SKM-1 (cell line): ENCODE measurements around the gene MLPH.

Source experiments
- DNase-seq: peaks from one replicate; lab custom pipeline; 2025; ENCODE audit not compliant: unreplicated experiment; lab: John Stamatoyannopoulos, UW

The MLPH gene

GRCh38 chr2:237486819-237487448, at the start of gene MLPH:
TSS of gene MLPH (plus strand) at chr2:237487251. CDS start at chr2:237493427, 6,176 bp downstream.
- DNase-seq, result no peak

GRCh38 chr2:237437566-237437965, 49.5 kb upstream of the MLPH start:
- no peak for DNase-seq

GRCh38 chr2:237438080-237438940, 48.7 kb upstream of the MLPH start:
- DNase-seq, result no peak

GRCh38 chr2:237440819-237441281, 46.2 kb upstream of the MLPH start:
- no peak for DNase-seq

GRCh38 chr2:237441605-237442274, 45.3 kb upstream of the MLPH start:
- no peak for DNase-seq

- DNase-seq, result no peak
These were observed 43.0 kb upstream of the MLPH start for GRCh38 chr2:237444071-237444470.

- DNase-seq, result no peak
These were observed 41.3 kb upstream of the MLPH start for GRCh38 chr2:237445611-237446337.

GRCh38 chr2:237446338-237446665, 40.7 kb upstream of the MLPH start:
- no peak for DNase-seq

GRCh38 chr2:237447496-237447895, 39.6 kb upstream of the MLPH start:
- no peak for DNase-seq

- no peak for DNase-seq
These were observed 38.9 kb upstream of the MLPH start for GRCh38 chr2:237448171-237448570.

- no peak for DNase-seq
These were observed 38.4 kb upstream of the MLPH start for GRCh38 chr2:237448626-237449025.

- DNase-seq, result no peak
These were observed 37.7 kb upstream of the MLPH start for GRCh38 chr2:237449193-237449881.

- DNase-seq, result no peak
These were observed 36.9 kb upstream of the MLPH start for GRCh38 chr2:237450108-237450507.

GRCh38 chr2:237450583-237450982, 36.5 kb upstream of the MLPH start:
- no peak for DNase-seq

GRCh38 chr2:237451643-237452469, 35.2 kb upstream of the MLPH start:
- no peak for DNase-seq

GRCh38 chr2:237452861-237453260, 34.2 kb upstream of the MLPH start:
- no peak for DNase-seq

- DNase-seq, result no peak
These were observed 33.4 kb upstream of the MLPH start for GRCh38 chr2:237453671-237454070.

- DNase-seq, result no peak
These were observed 31.3 kb upstream of the MLPH start for GRCh38 chr2:237455764-237456163.

- DNase-seq, result no peak
These were observed 30.7 kb upstream of the MLPH start for GRCh38 chr2:237456200-237456843.
